GM18517 (cell line): ENCODE results near the gene CRACR2A.

Experiments
- ATAC-seq: cut with Tn5 transposase; IDR thresholded peaks from one replicate; pipeline ENCODE4 v1.9.1; 2021; ENCODE audit warnings: mild to moderate bottlenecking, moderate library complexity; ENCODE audit not compliant: unreplicated experiment

The CRACR2A gene

GRCh38 chr12:3655328-3655900 lies 97.5 kb downstream of the CRACR2A start:
- ATAC-seq: no peak

GRCh38 chr12:3651585-3652424 lies 101.1 kb downstream of the CRACR2A start:
- no peak for ATAC-seq

GRCh38 chr12:3647504-3647903 lies 105.4 kb downstream of the CRACR2A start:
- no peak for ATAC-seq

- ATAC-seq: no peak
These were observed 106.2 kb downstream of the CRACR2A start for GRCh38 chr12:3646561-3647241.

GRCh38 chr12:3645091-3645490 lies 107.8 kb downstream of the CRACR2A start:
- no peak for ATAC-seq

GRCh38 chr12:3644104-3644503 lies 108.8 kb downstream of the CRACR2A start:
- no peak for ATAC-seq

GRCh38 chr12:3641428-3642018 lies 111.4 kb downstream of the CRACR2A start:
- ATAC-seq: no peak

GRCh38 chr12:3636328-3636727 lies 116.6 kb downstream of the CRACR2A start:
- no peak for ATAC-seq

- no peak for ATAC-seq
These were observed 118.6 kb downstream of the CRACR2A start for GRCh38 chr12:3634348-3634747.

GRCh38 chr12:3633396-3633795 lies 119.5 kb downstream of the CRACR2A start:
- no peak for ATAC-seq

- ATAC-seq: no peak
These were observed 120.2 kb downstream of the CRACR2A start for GRCh38 chr12:3632754-3633153.

GRCh38 chr12:3632256-3632655 lies 120.7 kb downstream of the CRACR2A start:
- ATAC-seq: no peak

- ATAC-seq: no peak
These were observed 121.2 kb downstream of the CRACR2A start for GRCh38 chr12:3631759-3632158.

GRCh38 chr12:3631272-3631637 lies 121.7 kb downstream of the CRACR2A start:
- no peak for ATAC-seq

GRCh38 chr12:3630621-3631271 lies 122.2 kb downstream of the CRACR2A start:
- ATAC-seq: no peak

- no peak for ATAC-seq
These were observed 122.8 kb downstream of the CRACR2A start for GRCh38 chr12:3630111-3630510.

- no peak for ATAC-seq
These were observed 123.7 kb downstream of the CRACR2A start for GRCh38 chr12:3629057-3629830.

GRCh38 chr12:3628629-3629028 lies 124.3 kb downstream of the CRACR2A start:
- no peak for ATAC-seq

- no peak for ATAC-seq
These were observed 125.6 kb downstream of the CRACR2A start for GRCh38 chr12:3627336-3627735.

GRCh38 chr12:3624273-3624672 lies 128.6 kb downstream of the CRACR2A start:
- ATAC-seq: no peak
